Endothelial cell of umbilical vein (primary cell): ENCODE results near the gene UBE2H. TPM values are rescaled to one million over a fixed set of nuclear protein-coding genes. Genes with fewer than 3 reads are reported as not detected.

Experiments used
- BruUV-seq: library from RNA; stranded (reverse); fragments of 400-500 nt; replicated peaks from 2 replicates; lab custom pipeline; 2021; lab: Mats Ljungman, UMichigan
- CTCF ChIA-PET: fragments of 300-600, 350-600 bp; sonication (Branson Sonifier 250); formaldehyde crosslinking; loops from one replicate; lab custom pipeline; 2021; ENCODE audit warnings: antibody characterized with exemption, inconsistent platforms; lab: Charles Lee
- POLR2A ChIA-PET: fragments of 300-600, 350-600 bp; sonication (Branson Sonifier 250); formaldehyde crosslinking; loops from one replicate; lab custom pipeline; 2021; ENCODE audit warnings: antibody characterized with exemption, inconsistent platforms; lab: Charles Lee
- DNase-seq: peaks from one replicate; pipeline ENCODE4 v3.0.0-alpha.2; 2011; ENCODE audit warnings: low read depth, low spot score
- FAIRE-seq: peaks from 2 replicates; lab custom pipeline; 2011; peaks lifted over from hg19 to GRCh38; lab: Jason Lieb, UNC
- H2AFZ ChIP-seq: 2 replicates; pipeline ENCODE4 v1.6.0; 2012; ENCODE audit warnings: low read depth, low read length, control low read depth, inconsistent platforms
- H3K27ac ChIP-seq: 2 replicates; pipeline ENCODE4 v1.5.1; 2011; ENCODE audit warnings: low read depth, mild to moderate bottlenecking, control low read depth, low read length, moderate library complexity; ENCODE audit not compliant: insufficient read depth
- H3K27me3 ChIP-seq, 2 experiments: 2 replicates each; pipeline versions ENCODE4 v1.6.0 to v1.6.1; 2011; ENCODE audit warnings: low read length in 2 of 2, mixed read lengths in 1 of 2; ENCODE audit not compliant: control insufficient read depth in 2 of 2, insufficient read depth in 2 of 2
- H3K36me3 ChIP-seq, 2 experiments: 2 replicates in 1 of 2; 3 replicates in 1 of 2; pipeline ENCODE4 v1.5.1; 2011; ENCODE audit warnings: low read length in 2 of 2, mild to moderate bottlenecking in 1 of 2, moderate library complexity in 1 of 2; ENCODE audit not compliant: control insufficient read depth in 2 of 2, insufficient read depth in 2 of 2; ENCODE audit errors: extremely low read depth in 1 of 2
- H3K4me1 ChIP-seq: 3 replicates; pipeline ENCODE4 v1.5.1; 2011; ENCODE audit warnings: mild to moderate bottlenecking, low read length; ENCODE audit not compliant: control insufficient read depth, insufficient read depth; ENCODE audit errors: extremely low read depth
- H3K4me2 ChIP-seq: 2 replicates; pipeline ENCODE4 v1.6.1; 2011; ENCODE audit warnings: low read length, control low read depth, mixed read lengths; ENCODE audit not compliant: insufficient read depth
- H3K4me3 ChIP-seq, 3 experiments: fragments of 200-600 bp in 1 of 3; sonication (generic), shearing (Covaris generic) in 1 of 3; replicated peaks in 1 of 3; 2 replicates each; pipeline ENCODE4 v1.5.1; 2011 to 2016; ENCODE audit warnings: control low read depth in 3 of 3, low read length in 3 of 3, mild to moderate bottlenecking in 2 of 3, inconsistent platforms in 1 of 3, low read depth in 1 of 3, moderate library complexity in 1 of 3; ENCODE audit not compliant: insufficient read depth in 1 of 3
- H3K79me2 ChIP-seq: 2 replicates; pipeline ENCODE4 v1.6.0; 2012; ENCODE audit warnings: low read length, inconsistent platforms; ENCODE audit not compliant: control insufficient read depth, insufficient read depth
- H3K9ac ChIP-seq: replicated peaks from 2 replicates; pipeline ENCODE3; 2011; ENCODE audit warnings: low read length, control low read depth; ENCODE audit not compliant: insufficient read depth; ENCODE audit errors: extremely low read depth
- H3K9me1 ChIP-seq: replicated peaks from 3 replicates; pipeline ENCODE4 v1.6.0; 2011; ENCODE audit warnings: mild to moderate bottlenecking, low read length; ENCODE audit not compliant: control insufficient read depth, insufficient read depth; ENCODE audit errors: extremely low read depth
- H3K9me3 ChIP-seq: replicated peaks from 2 replicates; pipeline ENCODE4 v1.5.1; 2012; ENCODE audit warnings: low read length, inconsistent platforms; ENCODE audit not compliant: control insufficient read depth, insufficient read depth
- H4K20me1 ChIP-seq: replicated peaks from 2 replicates; pipeline ENCODE3; 2011; ENCODE audit warnings: mild to moderate bottlenecking, low read length; ENCODE audit not compliant: control insufficient read depth, insufficient read depth; ENCODE audit errors: extremely low read depth
- CTCF ChIP-seq, 2 donors: IDR thresholded peaks; 1 replicate in 1 of 2; 2 replicates in 1 of 2; pipeline ENCODE4 v1.5.1; 2011; ENCODE audit warnings: low read length in 2 of 2, mild to moderate bottlenecking in 2 of 2, moderate library complexity in 2 of 2, control low read depth in 1 of 2, inconsistent platforms in 1 of 2, low read depth in 1 of 2; ENCODE audit not compliant: insufficient read depth in 1 of 2; ENCODE audit errors: extremely low read depth in 1 of 2
- EZH2 ChIP-seq: IDR thresholded peaks from 2 replicates; pipeline ENCODE4 v1.6.1; 2012; ENCODE audit warnings: borderline replicate concordance, low read depth, mild to moderate bottlenecking, moderate library complexity, low read length, inconsistent platforms; ENCODE audit not compliant: severe bottlenecking
- FOS ChIP-seq: IDR thresholded peaks from 2 replicates; pipeline ENCODE4 v1.6.1; 2011; ENCODE audit warnings: mild to moderate bottlenecking, low read length, moderate library complexity, borderline replicate concordance; ENCODE audit not compliant: insufficient read depth
- GATA2 ChIP-seq: IDR thresholded peaks from 2 replicates; pipeline ENCODE4 v1.7.0; 2011; ENCODE audit warnings: low read depth, mild to moderate bottlenecking, moderate library complexity, mixed read lengths, low read length; ENCODE audit not compliant: insufficient read length, insufficient read depth
- JUN ChIP-seq: IDR thresholded peaks from 2 replicates; pipeline ENCODE4 v1.6.1; 2011; ENCODE audit warnings: borderline replicate concordance, low read depth; ENCODE audit not compliant: insufficient read length, insufficient read depth
- MAX ChIP-seq: IDR thresholded peaks from 2 replicates; pipeline ENCODE4 v1.6.1; 2011; ENCODE audit not compliant: insufficient read depth, insufficient read length
- MYC ChIP-seq: IDR thresholded peaks from one replicate; pipeline ENCODE4 v1.6.1; 2011; ENCODE audit warnings: mild to moderate bottlenecking, low read depth, low read length
- POLR2A ChIP-seq: IDR thresholded peaks from 2 replicates; pipeline ENCODE4 v1.6.1; 2012; ENCODE audit warnings: low read depth, mild to moderate bottlenecking, control low read depth, low read length
- POLR2AphosphoS5 ChIP-seq: IDR thresholded peaks from 2 replicates; pipeline ENCODE4 v1.6.1; 2012; ENCODE audit warnings: low read depth, mild to moderate bottlenecking, control low read depth, low read length, moderate library complexity; ENCODE audit not compliant: insufficient read depth
- dilution Hi-C: fragments of 300-500 bp; cut with MboI; formaldehyde crosslinking; loops from one replicate; pipeline ENCODE4 v1.15.0; 2019; ENCODE audit warnings: low sequenced_read_pairs; ENCODE audit not compliant: extremely low pct_ligation_motif_present
- intact Hi-C: fragments of 100-400 bp; cut with micrococcal nuclease; formaldehyde crosslinking; loops from one replicate; pipeline ENCODE4 v1.10.0; 2022
- polyA plus RNA-seq, 4 experiments: library from polyadenylated mRNA; depleted of rRNA in 3 of 4; stranded (reverse) in 3 of 4; unstranded in 1 of 4; fragments of >200 nt; gene quantifications; 2 replicates each; pipeline versions ENCODE4 v1.2.1 to v1.2.3, GENCODE V29; 2011 to 2012; ENCODE audit warnings: missing spikeins in 1 of 4
- total RNA-seq: library from RNA; stranded (reverse); gene quantifications from 2 replicates; pipeline ENCODE4 v1.2.3, GENCODE V29; 2021

UBE2H gene
- total and polyA plus RNA-seq, 2 donors (not counting 3 experiments of a cell fraction or from before 2014, with no cell fraction given): 51.7 to 90.1 TPM

GRCh38 chr7:129911790-129912189, 41.0 kb downstream of the UBE2H start:
- TF ChIP-seq GATA2 (no peak), POLR2A (no peak), EZH2 (no peak), CTCF (IDR thresholded peaks at IDR 0.05; ENCODE audit: extremely low read depth in 1 of 2, insufficient read depth in 1 of 2, low read depth in 1 of 2, low read length in 2 of 2) (no peak), MYC (no peak), JUN (no peak), FOS (no peak), MAX (no peak), POLR2AphosphoS5 (no peak)

More at GRCh38 chr7:129911790-129912189, 41.0 kb downstream of the UBE2H start:
- peaks cover 18% of the 10 kb centered on the region for H4K20me1 ChIP-seq
- peaks cover 26% of the 10 kb centered on the region for H3K4me1 ChIP-seq
- DNase-seq (no peak), FAIRE-seq (no peak)
- H3K27me3 ChIP-seq: no peaks in the 10 kb centered on the region
- intact Hi-C loops: no loop called here
- CTCF ChIA-PET: no interaction called here
- POLR2A ChIA-PET: no interaction called here
- no peaks in the 10 kb centered on the region for H3K9me3 ChIP-seq
- H3K79me2 ChIP-seq: peaks cover 55% of the 10 kb centered on the region
- no peaks in the 10 kb centered on the region for H3K9me1 ChIP-seq
- dilution Hi-C loops: no loop called here
- no peak overlapping the region for H2AFZ ChIP-seq
- BruUV-seq: no TSS peak
- H3K27ac ChIP-seq: no peak overlapping the region
- no peak overlapping the region for H3K4me3 ChIP-seq
- no peaks in the 10 kb centered on the region for H3K36me3 ChIP-seq
- no peak overlapping the region for H3K9ac ChIP-seq
- no peak overlapping the region for H3K4me2 ChIP-seq
